Body of pancreas (tissue), 4 donors: ENCODE measurements around the gene ATAD3B. TPM values are rescaled to one million over a fixed set of nuclear protein-coding genes. Genes with fewer than 3 reads are reported as not detected.
"Not testable (repeated sequence)": the region's sequence is repeated elsewhere in the genome, so short reads cannot be mapped to it uniquely, and the experiment has no call there.

ENCODE experiments used
- ATAC-seq: fragments of 150-250 bp; one replicate; pipeline ENCODE4 v1.9.1; 2016
- DNase-seq, 4 donors: peaks; one replicate each; pipeline ENCODE4 v3.0.0-alpha.2; 2019
- H3K27ac ChIP-seq, 4 donors: fragments of 200-600 bp; sonication (generic); 1 replicate in 3 of 4; 2 replicates in 1 of 4; pipeline versions ENCODE4 v1.5.1 to v1.6.1; 2016 to 2019; ENCODE audit warnings: mild to moderate bottlenecking in 1 of 4, mixed read lengths in 1 of 4, moderate library complexity in 1 of 4
- H3K27me3 ChIP-seq, 2 donors: fragments of 200-600 bp; sonication (generic); one replicate each; pipeline ENCODE4 v1.6.0; 2016; ENCODE audit warnings: mild to moderate bottlenecking in 1 of 2
- H3K36me3 ChIP-seq, 2 donors: fragments of 200-600 bp; sonication (generic); replicated peaks in 1 of 2; 2 replicates each; pipeline ENCODE4 v1.5.1; 2016; ENCODE audit warnings: low read depth in 2 of 2; ENCODE audit not compliant: insufficient read depth in 1 of 2
- H3K4me1 ChIP-seq: fragments of 200-600 bp; sonication (generic); one replicate; pipeline ENCODE4 v1.6.0; 2016
- H3K4me3 ChIP-seq, 2 donors: fragments of 200-600 bp; sonication (generic); 1 replicate in 1 of 2; 2 replicates in 1 of 2; pipeline ENCODE4 v1.5.1; 2016 to 2019
- H3K9me3 ChIP-seq, 3 donors: fragments of 200-600 bp; sonication (generic); 1 replicate in 2 of 3; 2 replicates in 1 of 3; pipeline ENCODE4 v1.5.1; 2016
- POLR2A ChIP-seq, 3 donors: fragments of 450-650 bp; IDR thresholded peaks; one replicate each; pipeline ENCODE4 v1.6.1; 2016; ENCODE audit warnings: antibody characterized with exemption in 3 of 3, mild to moderate bottlenecking in 2 of 3
- WGBS, 2 donors: methylation state at CpG; one replicate each; pipeline ENCODE4 v1.1.5; 2017; 5-methylcytosine and 5-hydroxymethylcytosine counted together
- intact Hi-C: fragments of 100-400 bp; cut with DNase I; formaldehyde crosslinking; loops from one replicate; pipeline ENCODE4 v1.15.1; 2023
- total RNA-seq, 2 donors: library from RNA; depleted of rRNA; stranded (reverse); fragments of >200 nt; gene quantifications; one replicate each; pipeline ENCODE4 v1.1.0, GENCODE V29; 2016
- TF ChIP-seq, protein P1 (sequence below), 7 experiments: fragments of 450-650 bp in 4 of 7; fragments of 200-600 bp in 3 of 7; sonication (generic) in 3 of 7; IDR thresholded peaks; one replicate each; pipeline ENCODE4 v1.5.1; 2016 to 2019; ENCODE audit warnings: antibody characterized with exemption in 7 of 7

The ATAD3B gene
- total RNA-seq, 2 donors from 2014 or later = 16.6 to 37.2 TPM

- ATAC-seq = peak; percentile 26
These were observed 44.3 kb upstream of the ATAD3B start for GRCh38 chr1:1427106-1427819.

DNA sequence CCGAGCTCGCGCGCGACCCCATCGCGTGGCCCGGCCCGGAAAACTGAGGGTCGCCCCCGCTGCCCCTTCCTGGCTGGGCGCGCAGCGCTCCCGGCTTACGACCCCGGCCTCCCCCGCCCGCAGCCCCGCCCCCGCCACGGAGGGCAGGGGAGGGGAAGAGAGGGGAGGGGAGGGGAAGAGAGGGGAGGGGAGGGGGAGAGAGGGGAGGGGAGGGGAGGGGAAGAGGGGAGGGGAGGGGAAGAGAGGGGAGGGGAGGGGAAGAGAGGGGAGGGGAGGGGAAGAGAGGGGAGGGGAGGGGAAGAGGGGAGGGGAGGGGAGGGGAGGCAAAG lies 43.8 kb upstream of the ATAD3B start:
- TF ChIP-seq POLR2A (IDR thresholded peaks at IDR 0.05) = no peak
- TF ChIP-seq, protein P1, sequence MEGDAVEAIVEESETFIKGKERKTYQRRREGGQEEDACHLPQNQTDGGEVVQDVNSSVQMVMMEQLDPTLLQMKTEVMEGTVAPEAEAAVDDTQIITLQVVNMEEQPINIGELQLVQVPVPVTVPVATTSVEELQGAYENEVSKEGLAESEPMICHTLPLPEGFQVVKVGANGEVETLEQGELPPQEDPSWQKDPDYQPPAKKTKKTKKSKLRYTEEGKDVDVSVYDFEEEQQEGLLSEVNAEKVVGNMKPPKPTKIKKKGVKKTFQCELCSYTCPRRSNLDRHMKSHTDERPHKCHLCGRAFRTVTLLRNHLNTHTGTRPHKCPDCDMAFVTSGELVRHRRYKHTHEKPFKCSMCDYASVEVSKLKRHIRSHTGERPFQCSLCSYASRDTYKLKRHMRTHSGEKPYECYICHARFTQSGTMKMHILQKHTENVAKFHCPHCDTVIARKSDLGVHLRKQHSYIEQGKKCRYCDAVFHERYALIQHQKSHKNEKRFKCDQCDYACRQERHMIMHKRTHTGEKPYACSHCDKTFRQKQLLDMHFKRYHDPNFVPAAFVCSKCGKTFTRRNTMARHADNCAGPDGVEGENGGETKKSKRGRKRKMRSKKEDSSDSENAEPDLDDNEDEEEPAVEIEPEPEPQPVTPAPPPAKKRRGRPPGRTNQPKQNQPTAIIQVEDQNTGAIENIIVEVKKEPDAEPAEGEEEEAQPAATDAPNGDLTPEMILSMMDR (IDR thresholded peaks at IDR 0.05) = no peak
- no CpG with 5 or more reads among the region's 22 CpGs for WGBS, 2 donors
- Histone ChIP-seq H3K27ac (peak overlapping the region in 1 of 4 donors; percentile 34), H3K4me3 (no peak overlapping the region), H3K36me3 (no peaks in the 10 kb centered on the region), H3K4me1 (peaks cover 45% of the 10 kb centered on the region), H3K9me3 (no peaks in the 10 kb centered on the region), H3K27me3 (no peaks in the 10 kb centered on the region)
- no peak for DNase-seq
- no peak for ATAC-seq
- intact Hi-C loops = no loop called here

More at GRCh38 chr1:1427106-1427819, 44.3 kb upstream of the ATAD3B start:
- no peaks in the 10 kb centered on the region for H3K9me3 ChIP-seq
- peaks cover 40% of the 10 kb centered on the region for H3K4me1 ChIP-seq
- no peaks in the 10 kb centered on the region for H3K27me3 ChIP-seq
- peak overlapping the region in 1 of 4 donors; percentile 34 for H3K27ac ChIP-seq
- TF ChIP-seq, protein P1 (IDR thresholded peaks at IDR 0.05) = no peak
- no peak for TF ChIP-seq POLR2A (IDR thresholded peaks at IDR 0.05)
- 63 to 81% methylated on average over 18 to 19 of the region's 66 CpGs for WGBS, 2 donors
- no peaks in the 10 kb centered on the region for H3K36me3 ChIP-seq
- intact Hi-C loops = no loop called here
- no peak overlapping the region for H3K4me3 ChIP-seq
- DNase-seq = no peak

GRCh38 chr1:1428174-1428573 lies 43.4 kb upstream of the ATAD3B start:
- intact Hi-C loops = no loop called here
- H3K27ac ChIP-seq = no peak overlapping the region
- ATAC-seq = no peak
- H3K4me1 ChIP-seq = peaks cover 49% of the 10 kb centered on the region
- H3K9me3 ChIP-seq = no peaks in the 10 kb centered on the region
- no peak for DNase-seq
- no peaks in the 10 kb centered on the region for H3K36me3 ChIP-seq
- H3K27me3 ChIP-seq = no peaks in the 10 kb centered on the region
- no peak for TF ChIP-seq POLR2A (IDR thresholded peaks at IDR 0.05)
- TF ChIP-seq, protein P1 (IDR thresholded peaks at IDR 0.05) = no peak
- WGBS, 2 donors = 81 to 82% methylated on average over 8 to 15 of the region's 19 CpGs
- no peak overlapping the region for H3K4me3 ChIP-seq

DNA sequence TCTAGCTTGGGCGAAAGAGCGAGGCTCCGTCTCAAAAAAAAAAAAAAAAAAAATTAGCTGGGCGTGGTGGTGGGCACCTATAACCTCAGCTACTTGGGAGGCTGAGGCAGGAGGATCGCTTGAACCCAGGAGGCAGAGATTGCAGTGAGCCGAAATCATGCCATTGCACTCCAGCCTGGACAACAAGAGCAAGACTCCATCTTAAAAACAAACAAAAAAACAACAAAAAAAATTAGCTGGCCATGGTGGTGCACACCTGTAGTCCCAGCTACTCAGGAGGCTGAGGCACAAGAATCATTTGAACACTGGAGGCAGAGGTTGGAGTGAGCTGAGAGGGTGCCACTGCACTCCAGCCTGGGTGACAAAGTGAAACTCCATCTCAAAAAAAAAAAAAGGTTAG lies 42.6 kb upstream of the ATAD3B start:
- H3K9me3 ChIP-seq, intact Hi-C loops, H3K36me3 ChIP-seq, DNase-seq, ATAC-seq, H3K4me3 ChIP-seq, H3K27me3 ChIP-seq: not testable (repeated sequence)
- 93 to 96% methylated on average over 6 of the region's 6 CpGs for WGBS, 2 donors
- H3K27ac ChIP-seq = peak overlapping the region in 1 of 4 donors; percentile 94
- H3K4me1 ChIP-seq = peaks cover 57% of the 10 kb centered on the region

DNA sequence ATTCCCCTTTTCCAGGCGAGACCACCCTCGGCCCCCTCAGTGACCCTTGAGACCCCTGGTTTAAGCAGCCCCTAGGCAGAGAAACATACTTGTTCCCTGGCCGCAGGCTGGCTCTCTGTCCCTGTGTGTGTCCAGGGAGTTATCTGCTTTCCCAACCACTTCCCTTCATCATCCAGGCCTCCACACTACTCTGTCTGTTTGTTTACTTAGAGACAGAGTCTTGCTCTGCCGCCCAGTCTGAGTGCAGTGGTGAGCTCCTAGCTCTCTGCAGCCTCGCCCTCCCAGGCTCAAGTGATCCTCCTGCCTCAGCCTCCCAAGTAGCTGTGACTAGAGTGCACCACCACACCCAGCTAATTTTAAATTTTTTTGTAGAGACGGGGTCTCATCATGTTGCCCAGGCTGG lies 41.9 kb upstream of the ATAD3B start:
- H3K4me3 ChIP-seq = no peak overlapping the region
- TF ChIP-seq, protein P1 (IDR thresholded peaks at IDR 0.05) = no peak
- TF ChIP-seq POLR2A (IDR thresholded peaks at IDR 0.05) = no peak
- WGBS, 2 donors = 59 to 66% methylated on average over 6 of the region's 6 CpGs
- intact Hi-C loops = no loop called here
- DNase-seq = no peak
- H3K9me3 ChIP-seq = no peaks in the 10 kb centered on the region
- peak overlapping the region; percentile 78 to 94 (median 93) for H3K27ac ChIP-seq
- no peaks in the 10 kb centered on the region for H3K36me3 ChIP-seq
- no peak for ATAC-seq
- H3K27me3 ChIP-seq = no peaks in the 10 kb centered on the region
- H3K4me1 ChIP-seq = peaks cover 64% of the 10 kb centered on the region
